ENCODE data around the gene IST1.

The IST1 gene

GRCh38 chr16:71889147-71889546 is 6.2 kb upstream of the IST1 start:
- TF ChIP-seq CTCF (IDR thresholded peaks at IDR 0.05; ENCODE audit: insufficient read depth, low read depth, low read length, missing control alignments), result no peak
- no peak for DNase-seq (ENCODE audit: low read depth)
- no peak overlapping the region for H3K4me3 ChIP-seq (ENCODE audit: low read depth, low read length)

DNA sequence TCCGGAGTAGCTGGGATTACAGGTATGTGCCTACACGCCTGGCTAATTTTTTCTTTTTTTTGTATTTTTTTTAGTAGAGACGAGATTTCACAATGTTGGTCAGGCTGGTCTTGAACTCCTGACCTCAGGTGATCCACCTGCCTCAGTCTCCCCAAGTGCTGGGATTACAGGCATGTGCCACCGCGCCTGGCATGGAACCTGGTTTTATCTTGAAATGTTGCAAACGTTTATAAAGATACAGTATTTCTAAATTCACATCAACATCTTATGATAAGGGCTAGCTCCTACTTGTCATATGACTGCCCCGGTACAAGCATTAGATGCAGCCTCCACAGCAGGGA is 1.5 kb upstream of the IST1 start:
- peak overlapping the region; percentile 95 for H3K4me3 ChIP-seq (ENCODE audit: low read depth, low read length)
- no peak for TF ChIP-seq CTCF (IDR thresholded peaks at IDR 0.05; ENCODE audit: insufficient read depth, low read depth, low read length, missing control alignments)
- DNase-seq (ENCODE audit: low read depth), result no peak

- peak; percentile 59 for DNase-seq (ENCODE audit: low read depth)
- H3K4me3 ChIP-seq (ENCODE audit: low read depth, low read length), result peak overlapping the region; percentile 95
- no peak for TF ChIP-seq CTCF (IDR thresholded peaks at IDR 0.05; ENCODE audit: insufficient read depth, low read depth, low read length, missing control alignments)
Measured at GRCh38 chr16:71894229-71894920, 956 bp upstream of the IST1 start.

DNA sequence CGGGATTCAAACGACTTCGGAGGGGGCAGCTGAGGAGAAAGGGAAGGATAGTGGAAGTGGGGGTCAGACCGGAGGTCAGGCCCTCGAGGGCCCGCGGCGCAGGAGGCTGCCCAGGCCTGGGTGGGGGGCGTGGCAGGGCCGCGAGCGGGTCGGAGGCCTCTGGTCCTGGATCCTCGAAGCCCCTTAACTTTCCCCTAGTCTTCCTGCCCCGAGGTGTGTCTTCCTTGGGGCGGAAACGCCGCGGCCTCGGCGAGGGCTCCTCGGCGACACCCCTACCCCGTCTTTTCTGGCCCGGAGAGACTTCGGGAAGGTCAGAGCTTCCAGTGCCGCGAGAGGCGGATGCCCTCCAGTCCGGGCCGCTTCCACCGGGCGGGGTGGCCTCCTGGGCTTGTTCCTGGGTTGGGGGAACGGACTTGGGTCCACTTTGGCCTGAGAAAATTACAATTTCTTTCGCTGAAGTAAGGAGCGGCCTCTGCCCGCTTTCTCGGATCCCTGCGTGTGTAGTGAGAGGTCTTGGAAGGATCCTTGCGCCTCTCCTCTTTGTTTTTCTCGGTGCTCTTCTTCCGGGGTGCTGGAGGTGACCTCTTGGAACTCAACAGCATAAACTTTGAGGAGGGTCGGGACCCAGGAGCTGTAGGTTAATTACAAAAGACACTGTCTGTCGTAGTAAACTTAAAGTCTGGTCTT is 491 bp downstream of the IST1 start:
- H3K4me3 ChIP-seq (ENCODE audit: low read depth, low read length), result peak overlapping the region; percentile 95
- DNase-seq (ENCODE audit: low read depth), result peak; percentile 57
- no peak for TF ChIP-seq CTCF (IDR thresholded peaks at IDR 0.05; ENCODE audit: insufficient read depth, low read depth, low read length, missing control alignments)

DNA sequence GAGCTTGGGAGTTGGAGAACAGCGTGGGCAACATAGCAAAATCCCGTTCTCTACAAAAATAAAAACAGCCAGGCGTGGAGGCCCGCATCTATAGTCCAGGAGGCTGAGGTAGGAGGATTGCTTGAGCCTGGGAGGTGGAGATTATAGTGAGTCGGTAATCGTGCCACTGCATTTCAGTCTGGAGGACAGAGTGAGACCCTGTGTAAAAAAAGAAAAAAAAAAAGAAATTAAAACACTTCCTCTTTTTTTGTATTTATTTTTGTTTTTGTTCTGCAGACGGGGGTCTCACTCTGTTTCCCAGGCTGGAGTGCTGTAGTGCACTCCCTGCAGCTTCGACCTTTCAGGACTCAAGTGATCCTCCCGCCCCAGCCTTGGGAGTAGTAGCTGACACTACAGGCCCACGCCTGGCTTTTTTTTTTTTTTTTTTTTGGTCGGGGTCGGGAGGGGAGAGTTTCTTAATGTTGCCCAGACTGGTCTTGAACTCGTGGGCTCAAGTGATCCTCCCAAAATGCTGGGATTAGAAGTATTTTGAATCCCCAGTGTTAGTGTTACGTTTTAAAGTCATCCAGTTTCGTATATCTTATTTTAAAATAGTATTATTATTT is 1.5 kb downstream of the IST1 start:
- no peak for TF ChIP-seq CTCF (IDR thresholded peaks at IDR 0.05; ENCODE audit: insufficient read depth, low read depth, low read length, missing control alignments)
- DNase-seq (ENCODE audit: low read depth), result no peak
- peak overlapping the region; percentile 95 for H3K4me3 ChIP-seq (ENCODE audit: low read depth, low read length)

DNA sequence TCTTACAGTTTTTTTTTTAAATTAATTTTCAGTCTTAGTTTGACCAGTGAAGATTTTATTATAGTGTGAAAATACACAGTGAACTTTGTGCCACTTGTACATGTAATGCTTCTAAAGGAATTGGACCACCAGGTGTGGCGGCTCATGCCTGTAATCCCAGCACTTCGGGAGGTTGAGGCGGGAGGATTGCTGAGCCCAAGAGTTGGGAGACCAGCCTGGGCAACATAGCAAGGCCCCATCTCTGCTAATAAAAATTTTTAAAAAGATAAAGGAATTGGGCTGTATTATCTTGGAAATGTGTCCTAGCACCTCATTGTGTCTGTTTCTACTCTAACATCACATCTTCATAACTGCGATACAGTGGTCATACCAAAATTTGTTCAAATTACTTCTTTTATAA is 3.8 kb downstream of the IST1 start:
- no peak for DNase-seq (ENCODE audit: low read depth)
- H3K4me3 ChIP-seq (ENCODE audit: low read depth, low read length), result no peak overlapping the region
- TF ChIP-seq CTCF (IDR thresholded peaks at IDR 0.05; ENCODE audit: insufficient read depth, low read depth, low read length, missing control alignments), result no peak

All from GM12865 (cell line).